HG02678 (cell line): ENCODE data around the gene POLD2.
"Not testable (repeated sequence)": the region's sequence is repeated elsewhere in the genome, so short reads cannot be mapped to it uniquely, and the experiment has no call there.

Experiments
- ATAC-seq: cut with Tn5 transposase; IDR thresholded peaks from one replicate; pipeline ENCODE4 v1.9.1; 2021; ENCODE audit warnings: mild to moderate bottlenecking, moderate library complexity; ENCODE audit not compliant: unreplicated experiment

Gene POLD2

GRCh38 chr7:44139311-44140010 lies 16.1 kb upstream of the POLD2 start:
- ATAC-seq: no peak

GRCh38 chr7:44138698-44139097 lies 15.3 kb upstream of the POLD2 start:
- ATAC-seq: no peak

GRCh38 chr7:44136731-44137130 lies 13.4 kb upstream of the POLD2 start:
- ATAC-seq: no peak

- ATAC-seq: no peak
Measured at GRCh38 chr7:44134943-44135628, 11.7 kb upstream of the POLD2 start.

- no peak for ATAC-seq
Measured at GRCh38 chr7:44133295-44133694, 9.9 kb upstream of the POLD2 start.

- ATAC-seq: no peak
Measured at GRCh38 chr7:44132039-44132438, 8.7 kb upstream of the POLD2 start.

GRCh38 chr7:44131173-44132029 lies 8.1 kb upstream of the POLD2 start:
- ATAC-seq: no peak

- no peak for ATAC-seq
Measured at GRCh38 chr7:44128721-44129582, 5.6 kb upstream of the POLD2 start.

- ATAC-seq: no peak
Measured at GRCh38 chr7:44127161-44127560, 3.8 kb upstream of the POLD2 start.

GRCh38 chr7:44126574-44126973 lies 3.2 kb upstream of the POLD2 start:
- not testable (repeated sequence) for ATAC-seq

GRCh38 chr7:44124822-44125202 lies 1.5 kb upstream of the POLD2 start:
- no peak for ATAC-seq

GRCh38 chr7:44122529-44122928 lies 819 bp downstream of the POLD2 start:
- ATAC-seq: no peak

GRCh38 chr7:44121761-44122420 lies 1.5 kb downstream of the POLD2 start:
- no peak for ATAC-seq

GRCh38 chr7:44120395-44120794 lies 3.0 kb downstream of the POLD2 start:
- ATAC-seq: no peak

GRCh38 chr7:44119829-44120380 lies 3.4 kb downstream of the POLD2 start:
- ATAC-seq: no peak

GRCh38 chr7:44117801-44118429 lies 5.4 kb downstream of the POLD2 start:
- no peak for ATAC-seq

GRCh38 chr7:44116789-44117666 lies 6.3 kb downstream of the POLD2 start:
- ATAC-seq: no peak

- no peak for ATAC-seq
Measured at GRCh38 chr7:44116087-44116788, 7.1 kb downstream of the POLD2 start.
